Middle frontal gyrus (tissue), 1 donor: Measurements from ENCODE around the gene ZNF416.
A peak's percentile ranks its signal among the peaks of the same experiment; 100 is the strongest.

ENCODE experiments used
- DNase-seq: peaks from one replicate; pipeline ENCODE4 v3.0.0-alpha.2; 2015; ENCODE audit warnings: low spot score; ENCODE audit errors: extremely low spot score

Gene ZNF416

GRCh38 chr19:57578487-57579205 lies at the start of gene ZNF416:
TSS of gene ZNF416 (minus strand) at chr19:57578911. CDS start at chr19:57578704, 207 bp downstream.
- DNase-seq: peak; percentile 98

- DNase-seq: no peak
Observed at GRCh38 chr19:57623091-57623490, 44.4 kb upstream of the ZNF416 start.

GRCh38 chr19:57620673-57621348 lies 42.1 kb upstream of the ZNF416 start:
- DNase-seq: no peak

- DNase-seq: no peak
Observed at GRCh38 chr19:57615346-57615745, 36.6 kb upstream of the ZNF416 start.

- DNase-seq: peak; percentile 87
Observed at GRCh38 chr19:57613941-57614743, 35.4 kb upstream of the ZNF416 start, which contains the start of gene ZNF134. TSS of gene ZNF134 (plus strand) at chr19:57614242. CDS start at chr19:57619469, 5,227 bp downstream.

- DNase-seq: no peak
Observed at GRCh38 chr19:57611113-57611512, 32.4 kb upstream of the ZNF416 start.

GRCh38 chr19:57606931-57607330 lies 28.2 kb upstream of the ZNF416 start:
- DNase-seq: no peak

GRCh38 chr19:57599761-57600383 lies 21.2 kb upstream of the ZNF416 start, which contains the start of gene ZNF530:
TSS of gene ZNF530 (plus strand) at chr19:57599885. CDS start at chr19:57604346, 4,461 bp downstream.
- peak; percentile 86 for DNase-seq

GRCh38 chr19:57599377-57599760 lies 20.7 kb upstream of the ZNF416 start:
- DNase-seq: no peak

GRCh38 chr19:57587529-57587928 lies 8.8 kb upstream of the ZNF416 start:
- no peak for DNase-seq

GRCh38 chr19:57583521-57584416 lies 5.1 kb upstream of the ZNF416 start, which contains the start of gene ZIK1:
TSS of gene ZIK1 (plus strand) at chr19:57584145. CDS start at chr19:57584357, 212 bp downstream.
- peak; percentile 95 for DNase-seq

- no peak for DNase-seq
Observed at GRCh38 chr19:57583104-57583520, 4.4 kb upstream of the ZNF416 start.

GRCh38 chr19:57576661-57577060 lies 2.0 kb downstream of the ZNF416 start:
- no peak for DNase-seq

GRCh38 chr19:57572415-57572947 lies 6.2 kb downstream of the ZNF416 start:
- no peak for DNase-seq

GRCh38 chr19:57570707-57571106 lies 8.0 kb downstream of the ZNF416 start:
- DNase-seq: no peak

- DNase-seq: no peak
Observed at GRCh38 chr19:57566396-57567265, 12.1 kb downstream of the ZNF416 start.

GRCh38 chr19:57563547-57563946 lies 15.2 kb downstream of the ZNF416 start:
- no peak for DNase-seq

GRCh38 chr19:57560049-57560491 lies 18.6 kb downstream of the ZNF416 start:
- no peak for DNase-seq
